ENCODE data around the gene SCUBE2. TPM values are rescaled to one million over a fixed set of nuclear protein-coding genes. Genes with fewer than 3 reads are reported as not detected.

The SCUBE2 gene
- total and polyA plus RNA-seq, 5 donors from 2014 or later: not detected

GRCh38 chr11:9136741-9137140 lies 45.3 kb upstream of the SCUBE2 start:
- no peak overlapping the region for H3K4me3 ChIP-seq (ENCODE audit: low read depth, low read length)

GRCh38 chr11:9133956-9134355 lies 42.6 kb upstream of the SCUBE2 start:
- Histone ChIP-seq H3K27me3 (ENCODE audit: control insufficient read depth, insufficient read depth, low read length) (no peaks in the 10 kb centered on the region), H3K4me1 (ENCODE audit: control insufficient read depth, insufficient read depth, low read length, poor library complexity, severe bottlenecking) (no peaks in the 10 kb centered on the region), H3K36me3 (ENCODE audit: control insufficient read depth, insufficient read depth, low read length) (no peaks in the 10 kb centered on the region), H3K27ac (ENCODE audit: insufficient read depth, low read length, poor library complexity, severe bottlenecking) (no peak overlapping the region), H3K4me3 (ENCODE audit: low read depth, low read length) (no peak overlapping the region), H3K9me3 (ENCODE audit: control insufficient read depth in 2 of 2, low read length in 2 of 2) (no peaks in the 10 kb centered on the region)
- H3K9me3 Mint-ChIP-seq: peaks cover 0 to 1% (median 0%) of the 10 kb centered on the region in 7 donors
- H3K27ac Mint-ChIP-seq: no peak overlapping the region
- H3K4me1 Mint-ChIP-seq: peaks cover 6 to 15% (median 9%) of the 10 kb centered on the region in 4 donors
- no peaks in the 10 kb centered on the region for H3K27me3 Mint-ChIP-seq
- ATAC-seq (ENCODE audit: low read depth in 2 of 2): no peak
- no peak overlapping the region for H3K4me3 Mint-ChIP-seq
- DNase-seq: no peak
- no peaks in the 10 kb centered on the region for H3K36me3 Mint-ChIP-seq

More at GRCh38 chr11:9136741-9137140, 45.3 kb upstream of the SCUBE2 start:
- H3K4me1 Mint-ChIP-seq: peaks cover 6 to 15% (median 9%) of the 10 kb centered on the region in 4 donors
- Histone ChIP-seq H3K9me3 (ENCODE audit: control insufficient read depth in 2 of 2, low read length in 2 of 2) (no peaks in the 10 kb centered on the region), H3K27me3 (ENCODE audit: control insufficient read depth, insufficient read depth, low read length) (no peaks in the 10 kb centered on the region), H3K4me1 (ENCODE audit: control insufficient read depth, insufficient read depth, low read length, poor library complexity, severe bottlenecking) (no peaks in the 10 kb centered on the region), H3K36me3 (ENCODE audit: control insufficient read depth, insufficient read depth, low read length) (no peaks in the 10 kb centered on the region), H3K27ac (ENCODE audit: insufficient read depth, low read length, poor library complexity, severe bottlenecking) (no peak overlapping the region)
- H3K4me3 Mint-ChIP-seq: no peak overlapping the region
- DNase-seq (no peak), ATAC-seq (ENCODE audit: low read depth in 2 of 2) (no peak)
- H3K27me3 Mint-ChIP-seq: no peaks in the 10 kb centered on the region
- H3K9me3 Mint-ChIP-seq: no peaks in the 10 kb centered on the region
- no peaks in the 10 kb centered on the region for H3K36me3 Mint-ChIP-seq
- H3K27ac Mint-ChIP-seq: no peak overlapping the region

GRCh38 chr11:9132203-9132878 lies 40.9 kb upstream of the SCUBE2 start:
- H3K4me3 Mint-ChIP-seq: no peak overlapping the region
- H3K4me1 Mint-ChIP-seq: peaks cover 0 to 8% (median 5%) of the 10 kb centered on the region in 4 donors
- no peak overlapping the region for H3K27ac Mint-ChIP-seq
- peaks cover 0 to 1% (median 0%) of the 10 kb centered on the region in 7 donors for H3K9me3 Mint-ChIP-seq
- H3K36me3 ChIP-seq (ENCODE audit: control insufficient read depth, insufficient read depth, low read length): no peaks in the 10 kb centered on the region
- H3K27me3 Mint-ChIP-seq: peaks cover under 1% of the 10 kb centered on the region
- no peak overlapping the region for H3K4me3 ChIP-seq (ENCODE audit: low read depth, low read length)
- H3K36me3 Mint-ChIP-seq: no peaks in the 10 kb centered on the region
- no peak for ATAC-seq (ENCODE audit: low read depth in 2 of 2)
- H3K9me3 ChIP-seq (ENCODE audit: control insufficient read depth in 2 of 2, low read length in 2 of 2): no peaks in the 10 kb centered on the region
- H3K27ac ChIP-seq (ENCODE audit: insufficient read depth, low read length, poor library complexity, severe bottlenecking): no peak overlapping the region
- DNase-seq: no peak
- H3K4me1 ChIP-seq (ENCODE audit: control insufficient read depth, insufficient read depth, low read length, poor library complexity, severe bottlenecking): no peaks in the 10 kb centered on the region
- no peaks in the 10 kb centered on the region for H3K27me3 ChIP-seq (ENCODE audit: control insufficient read depth, insufficient read depth, low read length)

- peaks cover 0 to 4% (median 0%) of the 10 kb centered on the region in 4 donors for H3K4me1 Mint-ChIP-seq
- H3K9me3 Mint-ChIP-seq: peaks cover 0 to 1% (median 0%) of the 10 kb centered on the region in 7 donors
- no peaks in the 10 kb centered on the region for H3K36me3 Mint-ChIP-seq
- DNase-seq: no peak
- Histone ChIP-seq H3K36me3 (ENCODE audit: control insufficient read depth, insufficient read depth, low read length) (no peaks in the 10 kb centered on the region), H3K4me1 (ENCODE audit: control insufficient read depth, insufficient read depth, low read length, poor library complexity, severe bottlenecking) (no peaks in the 10 kb centered on the region), H3K4me3 (ENCODE audit: low read depth, low read length) (no peak overlapping the region), H3K27me3 (ENCODE audit: control insufficient read depth, insufficient read depth, low read length) (no peaks in the 10 kb centered on the region), H3K27ac (ENCODE audit: insufficient read depth, low read length, poor library complexity, severe bottlenecking) (no peak overlapping the region), H3K9me3 (ENCODE audit: control insufficient read depth in 2 of 2, low read length in 2 of 2) (no peaks in the 10 kb centered on the region)
- peaks cover 5% of the 10 kb centered on the region for H3K27me3 Mint-ChIP-seq
- no peak overlapping the region for H3K4me3 Mint-ChIP-seq
- no peak overlapping the region for H3K27ac Mint-ChIP-seq
- no peak for ATAC-seq (ENCODE audit: low read depth in 2 of 2)
Observed at GRCh38 chr11:9130297-9130696, 38.9 kb upstream of the SCUBE2 start.

GRCh38 chr11:9126636-9127035 lies 35.2 kb upstream of the SCUBE2 start:
- H3K4me1 Mint-ChIP-seq: peaks cover 0 to 4% (median 0%) of the 10 kb centered on the region in 4 donors
- ATAC-seq (ENCODE audit: low read depth in 2 of 2): no peak
- H3K27ac ChIP-seq (ENCODE audit: insufficient read depth, low read length, poor library complexity, severe bottlenecking): no peak overlapping the region
- no peaks in the 10 kb centered on the region for H3K36me3 ChIP-seq (ENCODE audit: control insufficient read depth, insufficient read depth, low read length)
- peaks cover 10% of the 10 kb centered on the region for H3K27me3 Mint-ChIP-seq
- no peak overlapping the region for H3K4me3 Mint-ChIP-seq
- no peaks in the 10 kb centered on the region for H3K4me1 ChIP-seq (ENCODE audit: control insufficient read depth, insufficient read depth, low read length, poor library complexity, severe bottlenecking)
- no peaks in the 10 kb centered on the region for H3K36me3 Mint-ChIP-seq
- peaks cover 0 to 2% (median 0%) of the 10 kb centered on the region in 7 donors for H3K9me3 Mint-ChIP-seq
- peak in 1 of 3 donors; percentile 17 for DNase-seq
- peak overlapping the region in 1 of 3 donors; percentile 12 for H3K27ac Mint-ChIP-seq
- peaks cover 4% of the 10 kb centered on the region for H3K27me3 ChIP-seq (ENCODE audit: control insufficient read depth, insufficient read depth, low read length)
- no peaks in the 10 kb centered on the region for H3K9me3 ChIP-seq (ENCODE audit: control insufficient read depth in 2 of 2, low read length in 2 of 2)
- H3K4me3 ChIP-seq (ENCODE audit: low read depth, low read length): no peak overlapping the region

GRCh38 chr11:9125185-9125886 lies 33.9 kb upstream of the SCUBE2 start:
- no peak overlapping the region for H3K27ac ChIP-seq (ENCODE audit: insufficient read depth, low read length, poor library complexity, severe bottlenecking)
- no peak overlapping the region for H3K4me3 Mint-ChIP-seq

GRCh38 chr11:9123595-9124304 lies 32.4 kb upstream of the SCUBE2 start:
- H3K4me1 Mint-ChIP-seq: peaks cover 0 to 4% (median 0%) of the 10 kb centered on the region in 4 donors
- no peak for DNase-seq
- H3K9me3 Mint-ChIP-seq: peaks cover 0 to 3% (median 0%) of the 10 kb centered on the region in 7 donors
- no peak overlapping the region for H3K27ac Mint-ChIP-seq
- H3K27me3 Mint-ChIP-seq: peaks cover 16% of the 10 kb centered on the region
- no peaks in the 10 kb centered on the region for H3K36me3 Mint-ChIP-seq
- Histone ChIP-seq H3K36me3 (ENCODE audit: control insufficient read depth, insufficient read depth, low read length) (no peaks in the 10 kb centered on the region), H3K4me3 (ENCODE audit: low read depth, low read length) (no peak overlapping the region), H3K4me1 (ENCODE audit: control insufficient read depth, insufficient read depth, low read length, poor library complexity, severe bottlenecking) (no peaks in the 10 kb centered on the region), H3K9me3 (ENCODE audit: control insufficient read depth in 2 of 2, low read length in 2 of 2) (no peaks in the 10 kb centered on the region), H3K27me3 (ENCODE audit: control insufficient read depth, insufficient read depth, low read length) (peaks cover 4% of the 10 kb centered on the region), H3K27ac (ENCODE audit: insufficient read depth, low read length, poor library complexity, severe bottlenecking) (no peak overlapping the region)
- no peak overlapping the region for H3K4me3 Mint-ChIP-seq
- no peak for ATAC-seq (ENCODE audit: low read depth in 2 of 2)

More at GRCh38 chr11:9125185-9125886, 33.9 kb upstream of the SCUBE2 start:
- Mint-ChIP-seq H3K9me3 (peaks cover 0 to 3% (median 0%) of the 10 kb centered on the region in 7 donors), H3K27me3 (peaks cover 10% of the 10 kb centered on the region), H3K27ac (no peak overlapping the region), H3K36me3 (no peaks in the 10 kb centered on the region), H3K4me1 (peaks cover 0 to 4% (median 0%) of the 10 kb centered on the region in 4 donors)
- DNase-seq (no peak), ATAC-seq (ENCODE audit: low read depth in 2 of 2) (no peak)
- Histone ChIP-seq H3K27me3 (ENCODE audit: control insufficient read depth, insufficient read depth, low read length) (peaks cover 4% of the 10 kb centered on the region), H3K9me3 (ENCODE audit: control insufficient read depth in 2 of 2, low read length in 2 of 2) (no peaks in the 10 kb centered on the region), H3K36me3 (ENCODE audit: control insufficient read depth, insufficient read depth, low read length) (no peaks in the 10 kb centered on the region), H3K4me1 (ENCODE audit: control insufficient read depth, insufficient read depth, low read length, poor library complexity, severe bottlenecking) (no peaks in the 10 kb centered on the region), H3K4me3 (ENCODE audit: low read depth, low read length) (no peak overlapping the region)

Data from CD4-positive, CD25-positive, alpha-beta regulatory T cell (primary cell).